ENCODE measurements around the gene CDC16. TPM values are rescaled to one million over a fixed set of nuclear protein-coding genes. Genes with fewer than 3 reads are reported as not detected.

CDC16 gene
- total and polyA plus RNA-seq, 9 of the 15 experiments (the other 6 are each of a cell fraction or from before 2014, with no cell fraction given): 23.2 to 102 (median 51.6) TPM

DNA sequence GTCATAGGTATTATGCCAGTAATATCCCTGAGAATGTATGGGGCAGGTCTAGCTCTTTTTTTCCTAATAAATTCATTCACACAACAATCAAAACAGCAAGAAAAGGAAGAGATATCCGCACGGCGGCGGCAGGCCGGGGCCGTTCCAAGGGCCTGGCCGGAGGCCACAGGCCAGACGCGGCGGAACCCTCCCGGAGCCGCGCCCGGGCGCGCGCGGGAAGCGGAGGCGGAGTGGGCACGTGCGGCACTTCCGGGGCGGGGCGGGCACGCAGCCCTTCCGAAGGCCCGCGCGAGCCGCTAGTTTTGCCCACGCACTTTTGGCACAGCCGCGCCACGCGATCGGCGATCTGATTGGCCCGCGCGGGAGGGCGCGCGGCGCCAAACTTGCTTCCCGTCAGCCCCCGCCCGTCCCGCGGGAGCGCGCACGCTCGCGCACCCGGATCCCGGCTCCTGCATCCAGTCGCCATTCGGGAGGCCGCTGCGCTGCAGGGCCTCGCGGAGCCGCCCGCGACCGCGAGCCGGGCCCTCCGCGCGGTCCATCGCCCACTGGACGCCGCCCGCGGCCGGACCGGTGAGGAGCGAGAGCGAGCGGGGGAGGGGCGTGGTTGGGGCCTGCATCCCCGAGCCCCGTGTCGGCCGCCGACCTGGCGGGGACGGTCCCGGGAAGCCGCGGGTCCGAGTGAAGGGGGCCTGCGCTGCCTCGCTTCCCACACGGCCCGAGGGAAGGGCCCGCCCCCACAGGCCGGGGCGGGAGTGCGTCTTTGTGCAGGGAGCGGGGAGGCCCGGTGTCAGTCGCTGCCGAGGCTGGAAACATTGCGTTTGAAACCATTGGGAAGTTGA is 79.6 kb downstream of the CDC16 start, which contains the start of gene CHAMP1 (continued):
- TF ChIP-seq, protein P1, sequence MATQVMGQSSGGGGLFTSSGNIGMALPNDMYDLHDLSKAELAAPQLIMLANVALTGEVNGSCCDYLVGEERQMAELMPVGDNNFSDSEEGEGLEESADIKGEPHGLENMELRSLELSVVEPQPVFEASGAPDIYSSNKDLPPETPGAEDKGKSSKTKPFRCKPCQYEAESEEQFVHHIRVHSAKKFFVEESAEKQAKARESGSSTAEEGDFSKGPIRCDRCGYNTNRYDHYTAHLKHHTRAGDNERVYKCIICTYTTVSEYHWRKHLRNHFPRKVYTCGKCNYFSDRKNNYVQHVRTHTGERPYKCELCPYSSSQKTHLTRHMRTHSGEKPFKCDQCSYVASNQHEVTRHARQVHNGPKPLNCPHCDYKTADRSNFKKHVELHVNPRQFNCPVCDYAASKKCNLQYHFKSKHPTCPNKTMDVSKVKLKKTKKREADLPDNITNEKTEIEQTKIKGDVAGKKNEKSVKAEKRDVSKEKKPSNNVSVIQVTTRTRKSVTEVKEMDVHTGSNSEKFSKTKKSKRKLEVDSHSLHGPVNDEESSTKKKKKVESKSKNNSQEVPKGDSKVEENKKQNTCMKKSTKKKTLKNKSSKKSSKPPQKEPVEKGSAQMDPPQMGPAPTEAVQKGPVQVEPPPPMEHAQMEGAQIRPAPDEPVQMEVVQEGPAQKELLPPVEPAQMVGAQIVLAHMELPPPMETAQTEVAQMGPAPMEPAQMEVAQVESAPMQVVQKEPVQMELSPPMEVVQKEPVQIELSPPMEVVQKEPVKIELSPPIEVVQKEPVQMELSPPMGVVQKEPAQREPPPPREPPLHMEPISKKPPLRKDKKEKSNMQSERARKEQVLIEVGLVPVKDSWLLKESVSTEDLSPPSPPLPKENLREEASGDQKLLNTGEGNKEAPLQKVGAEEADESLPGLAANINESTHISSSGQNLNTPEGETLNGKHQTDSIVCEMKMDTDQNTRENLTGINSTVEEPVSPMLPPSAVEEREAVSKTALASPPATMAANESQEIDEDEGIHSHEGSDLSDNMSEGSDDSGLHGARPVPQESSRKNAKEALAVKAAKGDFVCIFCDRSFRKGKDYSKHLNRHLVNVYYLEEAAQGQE (IDR thresholded peaks at IDR 0.05; ENCODE audit: borderline replicate concordance): peak; percentile 26; the same call in 1 of the 2 replicates
- TF ChIP-seq, protein P1 (CRISPR knock-in tag; IDR thresholded peaks at IDR 0.05; ENCODE audit: low read depth): no peak
- TF ChIP-seq, protein P2, sequence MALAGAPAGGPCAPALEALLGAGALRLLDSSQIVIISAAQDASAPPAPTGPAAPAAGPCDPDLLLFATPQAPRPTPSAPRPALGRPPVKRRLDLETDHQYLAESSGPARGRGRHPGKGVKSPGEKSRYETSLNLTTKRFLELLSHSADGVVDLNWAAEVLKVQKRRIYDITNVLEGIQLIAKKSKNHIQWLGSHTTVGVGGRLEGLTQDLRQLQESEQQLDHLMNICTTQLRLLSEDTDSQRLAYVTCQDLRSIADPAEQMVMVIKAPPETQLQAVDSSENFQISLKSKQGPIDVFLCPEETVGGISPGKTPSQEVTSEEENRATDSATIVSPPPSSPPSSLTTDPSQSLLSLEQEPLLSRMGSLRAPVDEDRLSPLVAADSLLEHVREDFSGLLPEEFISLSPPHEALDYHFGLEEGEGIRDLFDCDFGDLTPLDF (CRISPR knock-in tag; IDR thresholded peaks at IDR 0.05): peak; percentile 85
- TF ChIP-seq SUPT5H (IDR thresholded peaks at IDR 0.05) (peak; percentile 71), NCOR1 (IDR thresholded peaks at IDR 0.05) (0 out of 2 replicates have a peak, but pooled peaks have one; percentile 21), ZNF212 (CRISPR knock-in tag; IDR thresholded peaks at IDR 0.05) (no peak), JUN (IDR thresholded peaks at IDR 0.05; ENCODE audit: borderline replicate concordance, low read depth, low read length) (0 out of 2 replicates have a peak, but pooled peaks have one; percentile 13), JUN (CRISPR knock-in tag; IDR thresholded peaks at IDR 0.05; ENCODE audit: borderline replicate concordance) (peak; percentile 64; the same call in 1 of the 2 replicates), RUNX1 (IDR thresholded peaks at IDR 0.05; ENCODE audit: low read depth) (no peak), PCBP1 (IDR thresholded peaks at IDR 0.05; ENCODE audit: low read depth, low read length, poor library complexity, severe bottlenecking) (peak; percentile 65), ZFP30 (CRISPR knock-in tag; IDR thresholded peaks at IDR 0.05; ENCODE audit: borderline replicate concordance) (no peak)
- TF ChIP-seq, protein P3, sequence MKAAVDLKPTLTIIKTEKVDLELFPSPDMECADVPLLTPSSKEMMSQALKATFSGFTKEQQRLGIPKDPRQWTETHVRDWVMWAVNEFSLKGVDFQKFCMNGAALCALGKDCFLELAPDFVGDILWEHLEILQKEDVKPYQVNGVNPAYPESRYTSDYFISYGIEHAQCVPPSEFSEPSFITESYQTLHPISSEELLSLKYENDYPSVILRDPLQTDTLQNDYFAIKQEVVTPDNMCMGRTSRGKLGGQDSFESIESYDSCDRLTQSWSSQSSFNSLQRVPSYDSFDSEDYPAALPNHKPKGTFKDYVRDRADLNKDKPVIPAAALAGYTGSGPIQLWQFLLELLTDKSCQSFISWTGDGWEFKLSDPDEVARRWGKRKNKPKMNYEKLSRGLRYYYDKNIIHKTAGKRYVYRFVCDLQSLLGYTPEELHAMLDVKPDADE (conservative IDR thresholded peaks at IDR 0.05; ENCODE audit: control insufficient read depth, low read depth, low read length): no peak; the same call in 1 of the 2 replicates
- TF ChIP-seq, protein P4, sequence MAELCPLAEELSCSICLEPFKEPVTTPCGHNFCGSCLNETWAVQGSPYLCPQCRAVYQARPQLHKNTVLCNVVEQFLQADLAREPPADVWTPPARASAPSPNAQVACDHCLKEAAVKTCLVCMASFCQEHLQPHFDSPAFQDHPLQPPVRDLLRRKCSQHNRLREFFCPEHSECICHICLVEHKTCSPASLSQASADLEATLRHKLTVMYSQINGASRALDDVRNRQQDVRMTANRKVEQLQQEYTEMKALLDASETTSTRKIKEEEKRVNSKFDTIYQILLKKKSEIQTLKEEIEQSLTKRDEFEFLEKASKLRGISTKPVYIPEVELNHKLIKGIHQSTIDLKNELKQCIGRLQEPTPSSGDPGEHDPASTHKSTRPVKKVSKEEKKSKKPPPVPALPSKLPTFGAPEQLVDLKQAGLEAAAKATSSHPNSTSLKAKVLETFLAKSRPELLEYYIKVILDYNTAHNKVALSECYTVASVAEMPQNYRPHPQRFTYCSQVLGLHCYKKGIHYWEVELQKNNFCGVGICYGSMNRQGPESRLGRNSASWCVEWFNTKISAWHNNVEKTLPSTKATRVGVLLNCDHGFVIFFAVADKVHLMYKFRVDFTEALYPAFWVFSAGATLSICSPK (IDR thresholded peaks at IDR 0.05; ENCODE audit: borderline replicate concordance): no peak
